ENCODE results near the gene JAGN1.

GRCh38 chr3:9862391-9863057 is 27.9 kb upstream of the JAGN1 start:
- no peak for TF ChIP-seq GATA1 (IDR thresholded peaks at IDR 0.05; ENCODE audit: low read depth, low read length)
- no peak for TF ChIP-seq POLR2A (IDR thresholded peaks at IDR 0.05; ENCODE audit: low read length)
